Hepatocyte (in vitro differentiated cells): ENCODE results near the gene DEPDC5. TPM values are rescaled to one million over a fixed set of nuclear protein-coding genes. Genes with fewer than 3 reads are reported as not detected.

Source experiments
- DNase-seq: peaks from one replicate; pipeline ENCODE4 v3.0.0-alpha.2; 2016; ENCODE audit warnings: low spot score
- H2AFZ ChIP-seq: fragments of 200-600 bp; sonication (generic); 2 replicates; pipeline ENCODE4 v1.6.0; 2016; ENCODE audit warnings: antibody characterized with exemption, mild to moderate bottlenecking
- H3K27ac ChIP-seq: fragments of 200-600 bp; sonication (generic); 2 replicates; pipeline ENCODE4 v1.5.1; 2016; ENCODE audit warnings: mild to moderate bottlenecking
- H3K27me3 ChIP-seq: fragments of 200-600 bp; sonication (generic); 2 replicates; pipeline ENCODE4 v1.6.1; 2016
- H3K36me3 ChIP-seq: fragments of 200-600 bp; sonication (generic); replicated peaks from 2 replicates; pipeline ENCODE4 v1.5.1; 2016; ENCODE audit warnings: low read depth; ENCODE audit not compliant: insufficient read depth
- H3K4me1 ChIP-seq: fragments of 200-600 bp; sonication (generic); 2 replicates; pipeline ENCODE4 v1.5.1; 2016; ENCODE audit warnings: mild to moderate bottlenecking, moderate library complexity; ENCODE audit not compliant: insufficient read depth
- H3K4me2 ChIP-seq: fragments of 200-600 bp; sonication (generic); 2 replicates; pipeline ENCODE4 v1.6.0; 2016
- H3K4me3 ChIP-seq: fragments of 200-600 bp; sonication (generic); 2 replicates; pipeline ENCODE4 v1.5.1; 2016; ENCODE audit warnings: mild to moderate bottlenecking
- H3K79me2 ChIP-seq: fragments of 200-600 bp; sonication (generic); 2 replicates; pipeline ENCODE4 v1.6.0; 2017; ENCODE audit warnings: mild to moderate bottlenecking
- H3K9me2 ChIP-seq: fragments of 200-600 bp; sonication (generic); replicated peaks from 2 replicates; pipeline ENCODE4 v1.6.0; 2017; ENCODE audit warnings: mild to moderate bottlenecking; ENCODE audit not compliant: insufficient read depth
- H3K9me3 ChIP-seq: fragments of 200-600 bp; sonication (generic); 2 replicates; pipeline ENCODE4 v1.5.1; 2016; ENCODE audit warnings: low read depth, mild to moderate bottlenecking
- H4K20me1 ChIP-seq: fragments of 200-600 bp; sonication (generic); 2 replicates; pipeline ENCODE4 v1.6.0; 2016; ENCODE audit warnings: mild to moderate bottlenecking; ENCODE audit not compliant: insufficient read depth, poor library complexity, severe bottlenecking
- EZH2 ChIP-seq: fragments of 200-600 bp; sonication (generic); IDR thresholded peaks from 2 replicates; pipeline ENCODE4 v1.6.1; 2016; ENCODE audit warnings: antibody characterized with exemption, mild to moderate bottlenecking, borderline replicate concordance
- EZH2phosphoT487 ChIP-seq: fragments of 200-600 bp; sonication (generic); IDR thresholded peaks from one replicate; pipeline ENCODE4 v1.6.1; 2018; ENCODE audit warnings: antibody characterized with exemption, mild to moderate bottlenecking, low read depth, moderate library complexity; ENCODE audit not compliant: unreplicated experiment, severe bottlenecking
- WGBS: methylation state at CpG from one replicate; pipeline ENCODE4 v1.1.6; 2016; ENCODE audit warnings: low lambda C conversion rate; ENCODE audit errors: missing lambda C conversion rate; 5-methylcytosine and 5-hydroxymethylcytosine counted together
- polyA plus RNA-seq: library from polyadenylated mRNA; unstranded; fragments of >200 nt; fragmentation: Nextera tagmentation; extraction: Ambion mirVana; gene quantifications from 2 replicates; pipeline ENCODE4 v1.2.1, GENCODE V29; 2016
- total RNA-seq: library from RNA; depleted of rRNA; stranded (reverse); fragments of >200 nt; gene quantifications from 2 replicates; pipeline ENCODE4 v1.2.3, GENCODE V29; 2014
- TF ChIP-seq, protein P1 (sequence below): fragments of 200-600 bp; sonication (generic); IDR thresholded peaks from 2 replicates; pipeline ENCODE4 v1.5.1; 2016; ENCODE audit warnings: antibody characterized with exemption, mild to moderate bottlenecking; ENCODE audit not compliant: poor library complexity

Gene DEPDC5
- total and polyA plus RNA-seq, 2 experiments from 2014 or later = 12.9 to 14.5 TPM

DNA sequence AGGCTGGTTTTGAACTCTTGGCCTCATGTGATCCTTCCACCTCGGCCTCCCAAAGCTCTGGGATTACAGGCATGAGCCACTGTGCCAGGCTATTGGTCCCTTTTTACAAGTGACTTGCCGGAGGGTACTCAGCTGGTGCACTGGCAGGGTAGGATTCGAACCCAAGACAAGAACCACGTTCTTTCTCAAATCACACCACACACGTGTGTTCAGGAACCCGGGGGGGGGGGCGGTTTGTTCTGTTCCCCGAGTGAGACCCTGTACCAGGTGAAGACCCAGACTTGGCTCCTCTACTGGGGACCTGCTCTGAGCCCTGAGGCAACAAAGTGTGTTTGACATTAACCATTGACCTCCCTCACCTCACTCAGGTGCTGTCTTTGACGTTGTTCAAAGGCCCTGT is 186.7 kb downstream of the DEPDC5 start:
- no peak overlapping the region for H3K4me2 ChIP-seq
- DNase-seq = no peak

GRCh38 chr22:31942091-31942490 is 188.3 kb downstream of the DEPDC5 start:
- Histone ChIP-seq H3K79me2 (peaks cover 23% of the 10 kb centered on the region), H3K9me3 (no peaks in the 10 kb centered on the region), H3K4me2 (no peak overlapping the region), H3K4me3 (no peak overlapping the region), H3K4me1 (peaks cover 10% of the 10 kb centered on the region), H3K27ac (no peak overlapping the region), H3K9me2 (no peaks in the 10 kb centered on the region), H4K20me1 (peaks cover 7% of the 10 kb centered on the region), H3K36me3 (no peaks in the 10 kb centered on the region), H3K27me3 (no peaks in the 10 kb centered on the region), H2AFZ (no peak overlapping the region)
- WGBS = 93% methylated on average over 5 of the region's 5 CpGs
- TF ChIP-seq EZH2 = no peak
- no peak for TF ChIP-seq EZH2phosphoT487
- TF ChIP-seq, protein P1, sequence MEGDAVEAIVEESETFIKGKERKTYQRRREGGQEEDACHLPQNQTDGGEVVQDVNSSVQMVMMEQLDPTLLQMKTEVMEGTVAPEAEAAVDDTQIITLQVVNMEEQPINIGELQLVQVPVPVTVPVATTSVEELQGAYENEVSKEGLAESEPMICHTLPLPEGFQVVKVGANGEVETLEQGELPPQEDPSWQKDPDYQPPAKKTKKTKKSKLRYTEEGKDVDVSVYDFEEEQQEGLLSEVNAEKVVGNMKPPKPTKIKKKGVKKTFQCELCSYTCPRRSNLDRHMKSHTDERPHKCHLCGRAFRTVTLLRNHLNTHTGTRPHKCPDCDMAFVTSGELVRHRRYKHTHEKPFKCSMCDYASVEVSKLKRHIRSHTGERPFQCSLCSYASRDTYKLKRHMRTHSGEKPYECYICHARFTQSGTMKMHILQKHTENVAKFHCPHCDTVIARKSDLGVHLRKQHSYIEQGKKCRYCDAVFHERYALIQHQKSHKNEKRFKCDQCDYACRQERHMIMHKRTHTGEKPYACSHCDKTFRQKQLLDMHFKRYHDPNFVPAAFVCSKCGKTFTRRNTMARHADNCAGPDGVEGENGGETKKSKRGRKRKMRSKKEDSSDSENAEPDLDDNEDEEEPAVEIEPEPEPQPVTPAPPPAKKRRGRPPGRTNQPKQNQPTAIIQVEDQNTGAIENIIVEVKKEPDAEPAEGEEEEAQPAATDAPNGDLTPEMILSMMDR = no peak
- no peak for DNase-seq

More for the DNA sequence above, 186.7 kb downstream of the DEPDC5 start:
- no peaks in the 10 kb centered on the region for H3K36me3 ChIP-seq
- WGBS = 80% methylated on average over 9 of the region's 9 CpGs
- peaks cover 8% of the 10 kb centered on the region for H3K79me2 ChIP-seq
- H3K9me3 ChIP-seq = no peaks in the 10 kb centered on the region
- H3K27ac ChIP-seq = no peak overlapping the region
- no peaks in the 10 kb centered on the region for H4K20me1 ChIP-seq
- no peaks in the 10 kb centered on the region for H3K9me2 ChIP-seq
- TF ChIP-seq, protein P1 = no peak
- TF ChIP-seq EZH2phosphoT487 (no peak), EZH2 (no peak)
- H3K27me3 ChIP-seq = no peaks in the 10 kb centered on the region
- H3K4me3 ChIP-seq = no peak overlapping the region
- no peaks in the 10 kb centered on the region for H3K4me1 ChIP-seq
- H2AFZ ChIP-seq = no peak overlapping the region

DNA sequence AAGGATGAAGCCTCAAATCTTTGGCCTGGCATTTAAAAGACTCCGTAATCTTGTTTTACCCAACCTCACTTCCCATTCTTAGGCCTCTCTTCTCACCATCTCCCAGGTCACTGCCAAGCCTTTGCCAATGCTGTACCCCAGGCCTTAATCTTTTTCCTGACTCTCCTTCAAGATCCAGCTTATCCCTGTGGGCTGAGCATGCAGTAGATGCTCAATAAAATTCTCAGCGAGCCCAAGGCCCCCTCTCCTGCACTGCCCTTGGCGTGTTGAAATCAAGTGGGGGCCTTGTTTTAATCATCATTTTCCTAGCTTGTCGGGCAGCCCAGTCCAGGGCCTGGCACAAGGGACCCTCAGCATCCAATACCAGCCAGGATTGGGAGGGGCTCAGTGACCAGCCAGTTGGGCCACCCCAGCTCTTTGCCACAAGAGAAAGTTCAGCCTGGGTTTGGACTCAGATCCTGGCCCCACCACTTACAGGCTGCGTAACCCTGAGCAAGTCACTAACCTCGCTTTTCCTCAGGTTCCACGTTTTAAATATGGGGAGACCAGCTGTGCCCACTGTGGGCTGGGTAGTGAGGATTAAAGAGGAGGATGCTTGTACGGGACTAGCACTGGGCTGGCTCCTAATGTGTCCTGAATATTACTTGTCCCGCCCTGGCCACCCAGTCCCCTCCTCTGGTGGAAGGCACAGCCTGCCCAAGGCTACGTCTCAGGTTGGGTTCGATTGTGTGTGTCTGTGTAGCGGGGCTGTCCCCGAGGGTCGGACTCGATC is 189.6 kb downstream of the DEPDC5 start:
- 43% methylated on average over 15 of the region's 15 CpGs for WGBS
- no peaks in the 10 kb centered on the region for H3K27me3 ChIP-seq
- H2AFZ ChIP-seq = peak overlapping the region; percentile 73
- no peaks in the 10 kb centered on the region for H3K36me3 ChIP-seq
- H3K27ac ChIP-seq = peak overlapping the region; percentile 98
- H4K20me1 ChIP-seq = peaks cover 14% of the 10 kb centered on the region
- H3K4me2 ChIP-seq = peak overlapping the region; percentile 83
- DNase-seq = no peak
- H3K4me1 ChIP-seq = peaks cover 11% of the 10 kb centered on the region
- TF ChIP-seq EZH2phosphoT487 (no peak), EZH2 (no peak)
- TF ChIP-seq, protein P1 = no peak
- no peaks in the 10 kb centered on the region for H3K9me2 ChIP-seq
- H3K9me3 ChIP-seq = no peaks in the 10 kb centered on the region
- peaks cover 36% of the 10 kb centered on the region for H3K79me2 ChIP-seq
- H3K4me3 ChIP-seq = peak overlapping the region; percentile 51
